ENCODE data around the gene RCBTB2. TPM values are rescaled to one million over a fixed set of nuclear protein-coding genes. Genes with fewer than 3 reads are reported as not detected.
A peak's percentile ranks its signal among the peaks of the same experiment; 100 is the strongest.

Gene RCBTB2
- total RNA-seq, 6 experiments from 2014 or later = 6.6 to 9.3 (median 7.5) TPM

DNA sequence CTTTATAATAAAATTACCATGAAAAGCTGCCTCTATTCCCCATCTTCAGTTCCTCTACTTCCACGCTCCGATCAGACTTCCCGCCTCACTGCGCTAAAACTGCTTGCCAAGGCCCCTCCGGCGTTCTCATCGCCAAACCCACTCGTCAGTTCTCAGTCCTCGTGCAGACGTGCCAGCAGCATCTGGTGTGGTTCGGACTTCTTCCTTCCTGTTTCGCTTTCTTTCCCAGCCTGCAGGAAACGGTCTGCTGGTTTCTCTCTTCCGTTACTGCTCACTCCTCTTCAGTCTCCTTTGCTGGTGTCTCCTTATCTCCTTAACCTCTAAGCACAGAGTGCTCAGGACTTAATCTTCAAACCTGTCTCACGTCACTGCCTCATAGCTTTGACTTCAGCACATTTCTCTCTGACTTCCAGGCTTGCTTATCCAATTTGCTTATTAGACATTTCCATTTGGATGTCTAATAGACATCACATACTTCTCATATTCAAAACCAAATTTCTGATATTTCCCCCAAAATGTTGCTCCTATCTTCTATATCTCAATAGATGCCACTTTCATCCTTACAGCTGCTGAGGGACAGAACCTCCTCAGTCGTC is 40.3 kb downstream of the RCBTB2 start:
- Mint-ChIP-seq H3K4me1 (ENCODE audit: low read depth) (no peaks in the 10 kb centered on the region), H3K9me3 (no peaks in the 10 kb centered on the region)

DNA sequence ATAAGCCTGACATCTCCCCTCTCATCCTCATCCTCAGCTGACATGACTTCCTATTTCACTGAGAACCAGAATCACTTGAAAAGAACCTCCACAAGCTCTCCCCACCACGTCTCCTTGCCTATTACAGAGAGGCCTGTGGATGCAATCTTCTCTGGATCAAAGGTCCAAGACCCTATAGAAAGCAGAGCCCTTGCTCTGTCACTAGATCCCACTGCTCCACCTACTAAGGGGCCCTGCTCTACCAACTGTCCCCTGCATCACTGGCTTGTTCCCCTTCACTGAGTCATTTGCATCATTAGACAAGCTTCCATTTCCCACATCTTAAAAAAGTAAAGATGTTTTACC is 40.8 kb downstream of the RCBTB2 start:
- DNase-seq = no peak
- peaks cover 6% of the 10 kb centered on the region; the same call in 1 of the 2 replicates for H3K36me3 Mint-ChIP-seq (ENCODE audit: low read depth)
- H3K4me1 Mint-ChIP-seq (ENCODE audit: low read depth) = no peaks in the 10 kb centered on the region

More for the DNA sequence above, 40.3 kb downstream of the RCBTB2 start:
- H3K27ac Mint-ChIP-seq = no peak overlapping the region
- H3K27me3 Mint-ChIP-seq (ENCODE audit: insufficient read depth) = no peaks in the 10 kb centered on the region
- H3K4me3 Mint-ChIP-seq = no peak overlapping the region
- H3K36me3 Mint-ChIP-seq (ENCODE audit: low read depth) = peaks cover 2% of the 10 kb centered on the region; the same call in 1 of the 2 replicates
- DNase-seq = peak; percentile 68
- TF ChIP-seq, protein P1, sequence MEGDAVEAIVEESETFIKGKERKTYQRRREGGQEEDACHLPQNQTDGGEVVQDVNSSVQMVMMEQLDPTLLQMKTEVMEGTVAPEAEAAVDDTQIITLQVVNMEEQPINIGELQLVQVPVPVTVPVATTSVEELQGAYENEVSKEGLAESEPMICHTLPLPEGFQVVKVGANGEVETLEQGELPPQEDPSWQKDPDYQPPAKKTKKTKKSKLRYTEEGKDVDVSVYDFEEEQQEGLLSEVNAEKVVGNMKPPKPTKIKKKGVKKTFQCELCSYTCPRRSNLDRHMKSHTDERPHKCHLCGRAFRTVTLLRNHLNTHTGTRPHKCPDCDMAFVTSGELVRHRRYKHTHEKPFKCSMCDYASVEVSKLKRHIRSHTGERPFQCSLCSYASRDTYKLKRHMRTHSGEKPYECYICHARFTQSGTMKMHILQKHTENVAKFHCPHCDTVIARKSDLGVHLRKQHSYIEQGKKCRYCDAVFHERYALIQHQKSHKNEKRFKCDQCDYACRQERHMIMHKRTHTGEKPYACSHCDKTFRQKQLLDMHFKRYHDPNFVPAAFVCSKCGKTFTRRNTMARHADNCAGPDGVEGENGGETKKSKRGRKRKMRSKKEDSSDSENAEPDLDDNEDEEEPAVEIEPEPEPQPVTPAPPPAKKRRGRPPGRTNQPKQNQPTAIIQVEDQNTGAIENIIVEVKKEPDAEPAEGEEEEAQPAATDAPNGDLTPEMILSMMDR (IDR thresholded peaks at IDR 0.05) = no peak

DNA sequence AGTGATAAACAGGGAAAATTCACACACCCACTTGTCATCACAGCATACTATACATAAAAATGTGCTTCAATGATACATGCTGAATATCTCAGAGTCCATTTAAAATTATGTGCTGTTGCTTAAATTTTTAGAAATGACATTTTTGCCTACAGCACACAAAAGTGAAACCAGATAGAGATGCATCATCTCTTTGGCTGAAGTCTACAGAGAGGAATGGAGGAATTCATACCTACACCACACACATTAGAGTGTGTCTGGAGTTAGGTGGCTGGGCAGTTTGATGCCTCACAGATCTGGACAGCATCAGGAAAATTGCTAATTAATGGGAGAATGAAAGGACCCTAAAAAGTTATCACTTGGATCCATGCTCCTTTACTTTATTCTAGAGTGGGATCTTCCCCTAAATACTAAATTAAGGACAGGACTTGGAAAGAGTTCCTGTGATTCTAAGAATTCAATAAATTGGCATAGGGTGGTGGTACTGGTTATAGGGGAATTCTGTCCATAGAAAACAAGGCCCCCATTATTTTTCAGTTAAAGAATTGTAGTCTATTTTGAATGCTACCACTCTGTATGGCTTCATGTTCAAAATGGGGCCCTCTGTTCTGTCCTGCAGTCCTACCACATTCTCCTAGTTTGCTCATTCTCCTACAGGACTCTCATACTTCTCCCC is 41.3 kb downstream of the RCBTB2 start:
- no peak for DNase-seq
- H3K27ac Mint-ChIP-seq = no peak overlapping the region; the same call in none of the 2 replicates
- no peaks in the 10 kb centered on the region for H3K4me1 Mint-ChIP-seq (ENCODE audit: low read depth)
- H3K36me3 Mint-ChIP-seq (ENCODE audit: low read depth) = peaks cover 6% of the 10 kb centered on the region; the same call in 1 of the 2 replicates
- no peaks in the 10 kb centered on the region for H3K27me3 Mint-ChIP-seq (ENCODE audit: insufficient read depth)
- TF ChIP-seq, protein P1 (IDR thresholded peaks at IDR 0.05) = no peak
- H3K4me3 Mint-ChIP-seq = no peak overlapping the region; the same call in 1 of the 2 replicates
- H3K9me3 Mint-ChIP-seq = no peaks in the 10 kb centered on the region

More for the DNA sequence above, 40.8 kb downstream of the RCBTB2 start:
- Mint-ChIP-seq H3K4me3 (no peak overlapping the region), H3K27ac (no peak overlapping the region), H3K27me3 (ENCODE audit: insufficient read depth) (no peaks in the 10 kb centered on the region), H3K9me3 (no peaks in the 10 kb centered on the region)
- TF ChIP-seq, protein P1 (IDR thresholded peaks at IDR 0.05) = no peak

DNA sequence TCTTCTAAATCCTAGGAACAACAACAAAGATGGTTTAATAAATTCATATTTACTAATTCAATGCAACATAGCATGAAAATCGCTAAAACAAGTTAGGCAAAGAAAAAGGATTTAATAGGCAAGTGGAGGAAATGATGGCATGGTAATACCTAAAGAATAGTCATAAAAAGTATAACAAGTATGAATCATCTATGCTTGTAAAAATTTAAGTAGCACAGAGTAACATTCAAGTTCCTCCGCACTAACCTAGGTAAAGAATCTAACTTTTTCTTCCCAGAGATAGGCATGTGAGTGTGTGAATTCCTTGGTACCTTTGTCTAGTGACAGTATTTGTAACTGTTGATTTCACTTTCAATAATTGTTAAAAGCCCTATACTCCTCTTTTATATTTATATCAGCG is 42.6 kb downstream of the RCBTB2 start:
- DNase-seq = no peak
- Mint-ChIP-seq H3K9me3 (no peaks in the 10 kb centered on the region), H3K4me1 (ENCODE audit: low read depth) (peaks cover 2% of the 10 kb centered on the region; the same call in 1 of the 2 replicates), H3K27me3 (ENCODE audit: insufficient read depth) (no peaks in the 10 kb centered on the region), H3K27ac (no peak overlapping the region), H3K36me3 (ENCODE audit: low read depth) (peaks cover 8% of the 10 kb centered on the region), H3K4me3 (no peak overlapping the region)
- TF ChIP-seq, protein P1 (IDR thresholded peaks at IDR 0.05) = no peak

DNA sequence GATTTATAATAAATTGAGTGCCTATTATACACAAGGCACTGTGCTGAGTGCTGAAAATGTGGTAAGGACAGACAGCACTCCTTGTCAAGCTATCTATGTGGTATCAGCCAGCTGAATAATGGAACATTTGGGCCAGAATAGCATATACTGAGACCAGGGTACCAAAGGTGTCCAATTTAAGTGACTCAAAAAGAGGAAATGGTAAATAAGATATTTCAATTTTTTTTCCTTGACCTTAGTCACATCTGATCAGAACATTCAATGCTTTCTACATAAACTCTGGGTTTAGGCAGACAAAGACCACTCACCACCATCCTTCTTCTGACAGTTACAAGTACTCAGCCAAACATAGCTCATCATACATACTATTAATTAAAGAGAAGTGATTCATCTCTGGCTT is 43.2 kb downstream of the RCBTB2 start:
- TF ChIP-seq, protein P1 (IDR thresholded peaks at IDR 0.05) = no peak
- H3K27ac Mint-ChIP-seq = no peak overlapping the region
- no peak for DNase-seq
- H3K27me3 Mint-ChIP-seq (ENCODE audit: insufficient read depth) = no peaks in the 10 kb centered on the region
- peaks cover 8% of the 10 kb centered on the region; the same call in 1 of the 2 replicates for H3K4me1 Mint-ChIP-seq (ENCODE audit: low read depth)
- H3K9me3 Mint-ChIP-seq = no peaks in the 10 kb centered on the region
- peaks cover 14% of the 10 kb centered on the region for H3K36me3 Mint-ChIP-seq (ENCODE audit: low read depth)
- H3K4me3 Mint-ChIP-seq = no peak overlapping the region

All from HFFc6 (cell line).